Esophagus squamous epithelium (tissue), 4 donors: ENCODE measurements around the gene EPHX1.
"Not testable (repeated sequence)": the region's sequence is repeated elsewhere in the genome, so short reads cannot be mapped to it uniquely, and the experiment has no call there.

Experiments
- CTCF ChIP-seq, 6 experiments: fragments of 450-650 bp in 4 of 6; fragments of 200-600 bp in 2 of 6; sonication (generic) in 2 of 6; IDR thresholded peaks; one replicate each; pipeline ENCODE4 v1.5.1; 2016 to 2019; ENCODE audit warnings: antibody characterized with exemption in 6 of 6, mild to moderate bottlenecking in 4 of 6, moderate library complexity in 4 of 6
- POLR2A ChIP-seq, 4 donors: fragments of 450-650 bp; IDR thresholded peaks; one replicate each; pipeline ENCODE4 v1.6.1; 2017; ENCODE audit warnings: antibody characterized with exemption in 4 of 4, mild to moderate bottlenecking in 4 of 4, moderate library complexity in 3 of 4

DNA sequence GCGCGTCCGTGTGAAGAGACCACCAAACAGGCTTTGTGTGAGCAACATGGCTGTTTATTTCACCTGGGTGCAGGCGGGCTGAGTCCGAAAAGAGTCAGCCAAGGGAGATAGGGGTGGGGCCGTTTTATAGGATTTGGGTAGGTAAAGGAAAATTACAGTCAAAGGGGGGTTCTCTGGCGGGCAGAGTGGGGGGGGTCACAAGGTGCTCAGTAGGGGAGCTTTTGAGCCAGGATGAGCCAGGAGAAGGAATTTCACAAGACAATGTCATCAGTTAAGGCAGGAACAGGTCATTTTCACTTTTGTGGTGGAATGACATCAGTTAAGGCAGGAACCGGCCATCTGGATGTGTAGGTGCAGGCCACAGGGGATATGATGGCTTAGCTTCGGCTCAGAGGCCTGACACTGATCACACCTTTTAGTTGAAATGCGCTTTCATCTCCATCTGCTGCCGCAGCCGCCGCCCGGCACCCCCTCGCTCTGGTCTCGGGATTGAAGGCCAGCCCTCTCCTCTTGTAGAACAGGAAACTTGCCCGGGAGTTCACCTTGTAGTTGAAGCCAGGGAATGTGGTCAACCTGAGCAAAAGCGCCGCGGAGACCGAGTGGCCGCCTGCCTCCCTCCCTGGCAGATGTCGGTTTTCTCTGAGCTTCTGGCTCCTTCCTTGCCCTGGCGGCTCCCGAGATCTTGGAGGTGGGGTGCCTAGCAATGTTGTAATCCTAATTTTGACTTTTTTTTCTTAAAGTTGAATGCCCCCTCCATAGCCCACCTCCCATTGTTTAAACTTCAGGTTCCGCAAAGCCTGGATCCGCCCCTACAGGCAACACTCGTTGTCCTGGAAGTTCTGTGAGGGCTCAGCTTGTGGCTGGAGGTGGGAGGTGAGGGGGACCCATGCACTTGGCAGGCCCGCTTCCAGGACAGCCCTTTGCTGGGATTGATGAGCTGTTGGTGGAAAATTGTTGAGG is 935 bp downstream of the EPHX1 start:
- TF ChIP-seq POLR2A (IDR thresholded peaks at IDR 0.05): peak in 1 of 4 donors; percentile 17
- not testable (repeated sequence) for TF ChIP-seq CTCF (IDR thresholded peaks at IDR 0.05)
